ENCODE results near the gene TDRD9.

TDRD9 gene

GRCh38 chr14:103995876-103996275 lies 67.6 kb downstream of the TDRD9 start:
- no peak for DNase-seq

- no peak for DNase-seq
These were observed 69.1 kb downstream of the TDRD9 start for GRCh38 chr14:103997391-103997790.

GRCh38 chr14:103998027-103998426 lies 69.8 kb downstream of the TDRD9 start:
- DNase-seq = no peak

DNA sequence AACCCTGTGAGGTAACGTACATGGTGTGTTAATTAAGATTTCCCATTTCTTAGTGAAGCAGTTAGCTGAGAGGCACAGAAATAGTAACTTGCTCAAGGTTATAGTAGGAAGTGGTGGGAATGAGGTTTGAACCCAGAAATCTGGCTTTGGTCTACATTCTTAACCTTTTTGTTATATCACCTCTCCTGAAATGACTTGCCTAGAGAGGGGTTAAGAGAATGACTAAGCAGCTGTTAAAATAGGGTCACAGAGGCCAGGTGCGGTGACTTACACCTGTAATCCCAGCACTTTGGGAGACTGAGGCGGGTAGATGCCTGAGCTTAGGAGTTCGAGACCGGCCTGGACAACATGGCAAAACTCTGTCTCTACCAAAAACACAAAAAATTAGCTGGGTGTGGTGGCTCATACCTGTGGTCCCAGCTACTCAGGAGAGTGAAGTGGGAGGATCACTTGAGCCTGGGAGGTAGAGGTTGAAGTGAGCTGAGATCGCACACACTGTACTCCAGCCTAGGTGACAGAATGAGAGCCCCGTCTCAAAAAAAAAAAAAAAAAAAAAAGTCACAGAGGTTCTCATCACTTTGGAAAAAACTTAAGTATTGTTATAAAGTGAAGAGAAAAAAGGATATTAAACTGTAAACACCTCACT lies 71.7 kb downstream of the TDRD9 start:
- DNase-seq = no peak

DNA sequence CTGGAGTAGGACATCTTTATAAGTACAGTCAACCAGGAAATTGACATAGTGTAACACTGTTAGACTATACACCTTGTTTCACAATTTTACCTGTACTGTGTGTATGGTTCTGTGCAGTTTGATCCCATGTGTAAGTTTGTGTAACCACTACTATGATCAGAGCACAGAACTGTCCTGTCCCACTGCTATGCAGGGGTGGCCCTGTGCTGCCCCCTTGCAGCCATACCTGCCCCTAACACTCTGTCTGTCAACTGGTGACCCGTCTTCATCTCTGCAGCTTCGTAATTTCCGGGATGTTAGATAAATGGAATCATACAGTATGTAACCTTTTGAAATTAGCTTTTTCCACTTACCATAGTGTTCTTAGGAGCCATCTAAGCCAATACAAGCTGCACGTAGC lies 72.7 kb downstream of the TDRD9 start:
- peak in 1 of 2 experiments; percentile 28 for DNase-seq

- DNase-seq = no peak
These were observed 75.4 kb downstream of the TDRD9 start for GRCh38 chr14:104003616-104004015.

DNA sequence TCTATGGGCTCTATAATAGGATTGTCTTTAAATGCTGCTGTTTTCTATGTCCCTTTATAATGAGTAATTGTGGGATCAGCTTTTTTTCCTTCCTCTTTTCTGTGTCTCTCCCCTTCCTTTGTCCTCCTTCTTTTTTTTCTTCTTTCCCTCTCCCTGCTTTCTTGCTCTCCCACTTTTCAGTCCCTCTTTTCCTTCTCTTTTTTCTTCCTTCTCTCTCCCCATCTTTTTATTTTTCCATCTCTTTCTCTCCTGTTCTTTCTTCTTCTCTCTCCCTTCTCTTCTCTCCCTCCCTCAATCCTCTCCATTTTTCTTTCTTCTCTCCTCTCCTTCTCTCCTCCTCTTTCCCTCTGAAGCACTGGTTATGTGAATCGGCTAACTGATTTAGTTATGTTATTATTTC lies 76.6 kb downstream of the TDRD9 start:
- DNase-seq = no peak

DNA sequence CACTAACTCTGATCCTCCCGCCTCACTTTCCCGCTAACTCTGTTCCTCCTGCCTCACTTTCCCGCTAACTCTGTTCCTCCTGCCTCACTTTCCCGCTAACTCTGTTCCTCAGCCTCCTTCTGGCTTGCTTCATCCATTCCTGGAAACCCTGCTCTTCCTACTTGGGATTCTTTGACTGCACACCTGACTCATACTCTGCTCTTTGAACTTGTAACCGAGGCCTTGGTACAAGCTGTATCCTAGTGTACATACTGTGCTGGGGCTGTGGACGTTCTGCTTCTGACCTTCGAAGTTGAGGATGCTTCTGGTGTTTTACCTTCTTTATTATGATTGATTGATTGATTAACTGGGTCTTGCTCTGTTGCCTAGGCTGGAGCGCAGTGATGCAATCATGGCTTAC lies 77.2 kb downstream of the TDRD9 start:
- DNase-seq = no peak

DNA sequence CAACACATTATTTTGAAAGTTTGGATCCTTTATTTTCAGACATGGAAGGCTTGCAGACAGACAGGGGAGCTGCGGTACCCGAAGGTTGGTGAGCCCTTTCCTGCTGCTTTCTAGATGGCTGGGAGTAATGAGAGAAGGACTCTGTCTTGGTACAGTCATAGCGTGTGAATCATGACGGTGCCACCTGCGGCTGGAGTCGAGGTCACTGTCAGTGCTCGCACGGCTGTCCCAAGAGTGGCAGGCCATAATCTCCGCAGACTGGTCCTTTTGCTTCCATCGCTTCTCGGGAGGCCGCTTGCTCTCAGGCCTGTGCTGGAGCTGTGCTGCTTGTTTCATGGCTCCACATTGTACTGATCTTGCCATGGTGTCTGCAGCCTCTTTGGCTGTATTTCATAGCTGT lies 78.9 kb downstream of the TDRD9 start:
- no peak for DNase-seq

- DNase-seq = no peak
These were observed 81.0 kb downstream of the TDRD9 start for GRCh38 chr14:104009297-104009696.

GRCh38 chr14:104011824-104012517 lies 83.7 kb downstream of the TDRD9 start:
- no peak for DNase-seq

DNA sequence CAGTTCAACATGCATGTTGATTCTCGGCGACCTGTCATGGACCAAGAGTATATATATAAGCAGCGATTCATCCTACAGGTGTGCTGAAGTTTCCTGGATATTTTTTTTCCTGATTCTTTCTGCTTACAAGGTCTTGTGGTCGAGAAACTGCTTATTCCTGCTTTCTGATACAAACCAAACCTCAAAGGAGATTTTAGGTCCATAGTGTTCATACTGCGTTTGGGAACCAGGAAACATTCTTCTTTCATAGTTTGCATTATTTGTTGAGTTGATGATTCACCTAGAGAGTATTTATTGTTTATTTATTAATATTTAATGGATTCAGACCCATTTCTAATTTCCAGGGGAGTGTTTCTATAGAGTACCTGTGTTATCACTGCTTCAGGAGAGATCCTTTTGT lies 86.5 kb downstream of the TDRD9 start:
- no peak for DNase-seq

- DNase-seq = no peak
These were observed 88.8 kb downstream of the TDRD9 start for GRCh38 chr14:104016873-104017650.

GRCh38 chr14:104019029-104019428 lies 90.8 kb downstream of the TDRD9 start:
- DNase-seq = no peak

- DNase-seq = peak in 1 of 2 experiments; percentile 17
These were observed 91.5 kb downstream of the TDRD9 start for GRCh38 chr14:104019806-104020205.

- DNase-seq = no peak
These were observed 92.2 kb downstream of the TDRD9 start for GRCh38 chr14:104020471-104020870.

GRCh38 chr14:104023325-104024055 lies 95.2 kb downstream of the TDRD9 start:
- no peak for DNase-seq

- DNase-seq = no peak
These were observed 97.3 kb downstream of the TDRD9 start for GRCh38 chr14:104025534-104025933.

DNA sequence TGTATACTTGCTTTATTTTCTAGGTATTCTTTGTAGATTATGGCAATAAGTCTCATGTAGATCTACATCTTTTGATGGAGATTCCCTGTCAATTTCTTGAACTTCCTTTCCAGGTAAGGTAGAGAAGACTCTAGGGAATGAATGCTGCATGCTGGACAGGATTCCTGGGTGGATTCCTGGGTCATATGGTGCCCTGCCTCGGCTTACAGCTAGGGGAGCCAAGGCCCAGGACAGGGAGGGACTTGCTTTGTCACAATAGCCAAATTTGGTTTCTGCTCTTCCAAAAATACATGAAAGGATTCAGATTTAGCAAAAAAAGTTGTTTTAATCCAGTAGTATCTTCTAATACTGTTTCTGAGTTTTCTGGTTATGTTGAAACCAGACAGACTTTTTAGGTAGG lies 97.8 kb downstream of the TDRD9 start:
- DNase-seq = no peak

DNA sequence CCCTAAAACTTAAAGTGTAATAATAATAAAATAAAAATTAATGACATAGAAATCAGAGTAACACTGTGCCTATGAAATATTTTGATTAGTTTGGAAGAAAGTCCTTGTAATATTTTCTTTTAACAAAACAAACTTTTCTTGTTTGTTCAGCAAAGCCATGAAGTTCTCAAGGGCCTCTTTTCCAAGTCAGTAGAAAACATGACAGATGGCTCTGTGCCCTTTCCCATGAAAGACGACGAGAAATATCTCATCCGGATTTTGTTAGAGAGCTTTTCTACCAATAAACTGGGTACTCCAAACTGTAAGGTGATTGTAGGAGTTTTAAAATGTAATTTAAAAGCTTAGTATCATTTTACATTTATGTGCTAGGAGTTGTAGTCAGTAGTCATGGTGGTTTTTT lies 102.7 kb downstream of the TDRD9 start:
- DNase-seq = peak; percentile 87 to 96

- peak; percentile 78 to 91 for DNase-seq
These were observed 103.1 kb downstream of the TDRD9 start for GRCh38 chr14:104031384-104031783.

DNA sequence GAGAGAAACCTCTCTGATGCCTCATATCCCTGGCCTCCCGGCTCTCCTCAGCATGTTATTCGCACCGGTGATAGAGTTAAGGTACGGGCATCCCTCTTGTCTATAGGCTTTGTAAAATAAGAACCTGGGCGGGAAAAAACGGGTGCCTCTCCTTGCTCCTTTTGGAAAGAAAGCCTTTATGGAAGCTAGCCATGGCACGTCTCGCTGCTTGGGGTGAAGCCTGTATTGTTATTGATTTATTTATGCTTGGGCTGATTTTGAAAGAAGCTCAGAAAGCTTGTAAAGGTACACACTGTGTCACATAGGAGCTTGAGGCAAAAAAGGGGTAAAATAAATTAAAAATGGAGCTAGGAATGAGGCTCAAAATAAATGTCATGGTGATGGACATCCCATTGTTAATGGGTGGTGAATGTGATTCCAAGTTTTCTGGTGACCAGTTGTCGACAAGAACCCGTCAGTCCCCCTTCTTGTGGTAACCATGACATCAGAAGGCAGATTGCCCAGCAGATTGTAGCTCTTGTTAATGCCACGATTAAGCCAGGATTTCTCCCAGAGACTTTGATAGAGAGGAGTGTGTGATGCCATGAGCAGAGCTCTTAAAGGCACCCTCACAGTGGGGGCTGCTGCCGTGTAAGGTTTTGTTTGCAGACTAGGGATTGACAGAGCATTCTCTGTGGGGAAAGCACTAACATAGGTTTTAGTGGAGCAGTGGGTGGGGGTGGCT lies 106.9 kb downstream of the TDRD9 start:
- DNase-seq = peak; percentile 99 to 100

GRCh38 chr14:104036212-104036611 lies 108.0 kb downstream of the TDRD9 start:
- DNase-seq = peak; percentile 90 to 97
